Activated CD8-positive, alpha-beta memory T cell treated with anti-CD3 and anti-CD28 coated beads for 4 hours (primary cell): ENCODE measurements around the gene TCEA2.

Experiments used
- DNase-seq, 2 donors: peaks; one replicate each; pipeline ENCODE4 v3.0.0-alpha.2; 2020; ENCODE audit warnings: low read depth in 2 of 2

The TCEA2 gene

GRCh38 chr20:64065062-64065973 is 2.3 kb downstream of the TCEA2 start:
- DNase-seq = no peak

GRCh38 chr20:64065974-64066343 is 3.0 kb downstream of the TCEA2 start:
- no peak for DNase-seq

DNA sequence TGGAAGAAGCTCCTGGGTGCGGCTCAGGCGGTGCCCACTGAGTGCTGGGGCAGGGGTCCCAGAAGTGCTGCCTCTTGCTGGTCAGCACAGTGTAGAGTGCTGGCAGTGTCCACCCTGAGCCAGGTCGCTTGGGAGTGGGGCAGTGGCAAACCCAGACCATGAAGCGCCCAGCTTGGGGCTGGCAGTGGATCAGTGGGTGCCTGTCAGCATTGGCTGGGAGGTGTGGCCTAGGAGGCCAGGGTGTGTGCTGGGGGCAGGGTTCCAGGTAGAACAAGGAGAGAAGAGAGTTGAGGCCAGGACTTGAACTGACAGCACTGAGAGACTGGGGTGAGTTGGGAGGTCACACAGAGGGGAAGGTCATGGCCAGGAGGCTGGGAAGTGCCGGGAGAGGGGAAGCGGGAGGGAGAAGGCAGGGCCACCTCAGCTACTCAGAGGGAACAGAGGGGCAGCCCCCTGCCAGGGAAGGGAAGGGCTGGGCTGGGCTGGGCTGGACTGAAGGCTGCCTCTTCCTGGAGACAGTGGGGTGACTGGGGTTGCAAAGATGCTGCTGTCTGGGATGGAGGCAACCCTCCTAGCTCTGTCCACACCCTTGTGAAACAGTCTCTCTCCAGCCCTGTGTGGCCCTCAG is 4.1 kb downstream of the TCEA2 start:
- no peak for DNase-seq

DNA sequence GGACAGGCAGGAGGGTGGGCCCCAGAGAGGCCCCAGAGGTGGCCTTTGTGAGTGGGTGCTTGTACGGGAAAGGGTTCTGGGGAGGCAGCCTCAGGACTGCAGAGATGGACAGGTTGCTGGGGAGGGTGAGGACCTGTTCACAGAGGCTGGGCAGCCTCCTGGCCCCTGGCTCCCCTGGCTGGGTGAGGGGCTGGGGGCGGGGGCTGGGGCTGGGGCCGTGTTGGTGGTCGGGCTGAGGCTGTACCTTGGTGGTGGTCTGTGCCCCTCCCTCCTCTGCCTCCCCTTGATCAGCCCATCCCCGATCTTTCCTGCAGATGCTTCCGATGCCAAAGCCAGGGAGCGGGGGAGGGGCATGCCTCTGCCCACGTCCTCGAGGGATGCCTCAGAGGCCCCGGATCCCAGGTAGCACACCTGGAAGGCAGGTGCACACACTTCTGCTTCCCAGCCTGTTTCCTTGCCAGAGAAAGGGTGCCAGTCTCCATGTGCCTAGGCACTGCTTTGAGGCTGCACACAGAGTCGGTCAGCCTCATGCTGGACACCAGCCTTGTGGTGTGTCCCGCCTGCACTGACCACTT is 4.8 kb downstream of the TCEA2 start:
- DNase-seq = no peak

DNA sequence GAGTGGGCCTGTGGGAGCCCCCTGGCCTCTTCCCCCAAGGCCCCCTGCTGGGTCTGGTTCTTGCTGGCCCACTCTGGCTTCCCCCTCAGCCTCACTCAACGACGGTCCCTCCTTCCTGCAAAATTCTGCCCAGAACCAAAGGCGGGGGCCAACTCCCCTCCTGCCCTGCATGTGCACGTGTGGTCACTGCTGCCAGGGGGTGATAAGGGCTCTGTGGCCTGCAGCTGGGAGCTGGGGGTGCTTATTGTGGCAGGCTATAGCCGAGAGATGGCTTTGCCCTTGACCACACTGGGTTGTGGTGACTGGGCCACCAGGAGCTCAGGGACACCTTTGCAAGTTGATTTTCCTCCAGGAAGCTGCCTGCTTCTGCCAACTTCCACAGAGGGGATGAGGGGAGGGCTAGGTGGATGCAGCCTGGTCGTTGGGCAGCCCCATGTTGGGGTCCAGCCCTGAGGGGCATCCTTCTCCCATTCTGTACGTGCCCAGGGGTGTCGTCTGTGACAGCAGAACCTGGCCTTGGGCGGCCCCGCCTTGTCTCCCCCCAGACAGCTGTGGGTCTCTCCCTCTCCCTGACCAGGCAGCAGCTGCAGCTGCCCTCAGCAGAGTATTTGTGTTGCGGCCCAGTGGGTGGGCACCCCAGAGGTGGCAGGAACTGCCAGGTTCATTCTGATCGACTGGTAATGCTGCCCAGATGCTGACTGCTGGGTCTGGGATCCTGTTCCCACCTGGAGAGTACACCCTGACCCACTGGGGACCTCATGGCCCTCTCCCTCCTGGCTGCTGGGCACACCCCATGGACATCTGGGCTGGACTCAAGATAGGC is 5.6 kb downstream of the TCEA2 start:
- no peak for DNase-seq

DNA sequence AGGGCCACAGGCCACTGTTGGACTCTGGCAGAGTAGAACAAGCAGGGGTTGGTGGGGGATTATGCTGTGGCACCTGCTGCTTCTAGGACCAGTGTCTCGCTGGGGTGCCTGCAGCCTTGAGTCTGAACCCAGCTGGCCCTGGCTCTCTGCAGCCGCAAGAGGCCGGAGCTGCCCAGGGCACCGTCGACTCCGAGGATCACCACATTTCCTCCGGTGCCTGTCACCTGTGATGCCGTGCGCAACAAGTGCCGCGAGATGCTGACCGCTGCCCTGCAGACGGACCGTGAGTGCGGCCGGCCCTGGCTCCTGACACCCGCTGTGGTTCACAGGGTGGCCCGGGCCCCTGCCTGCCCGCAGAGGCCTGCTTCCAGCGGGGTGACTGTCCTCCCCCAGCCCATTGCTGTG is 6.2 kb downstream of the TCEA2 start:
- no peak for DNase-seq

GRCh38 chr20:64069614-64070243 is 6.7 kb downstream of the TCEA2 start:
- DNase-seq = no peak

DNA sequence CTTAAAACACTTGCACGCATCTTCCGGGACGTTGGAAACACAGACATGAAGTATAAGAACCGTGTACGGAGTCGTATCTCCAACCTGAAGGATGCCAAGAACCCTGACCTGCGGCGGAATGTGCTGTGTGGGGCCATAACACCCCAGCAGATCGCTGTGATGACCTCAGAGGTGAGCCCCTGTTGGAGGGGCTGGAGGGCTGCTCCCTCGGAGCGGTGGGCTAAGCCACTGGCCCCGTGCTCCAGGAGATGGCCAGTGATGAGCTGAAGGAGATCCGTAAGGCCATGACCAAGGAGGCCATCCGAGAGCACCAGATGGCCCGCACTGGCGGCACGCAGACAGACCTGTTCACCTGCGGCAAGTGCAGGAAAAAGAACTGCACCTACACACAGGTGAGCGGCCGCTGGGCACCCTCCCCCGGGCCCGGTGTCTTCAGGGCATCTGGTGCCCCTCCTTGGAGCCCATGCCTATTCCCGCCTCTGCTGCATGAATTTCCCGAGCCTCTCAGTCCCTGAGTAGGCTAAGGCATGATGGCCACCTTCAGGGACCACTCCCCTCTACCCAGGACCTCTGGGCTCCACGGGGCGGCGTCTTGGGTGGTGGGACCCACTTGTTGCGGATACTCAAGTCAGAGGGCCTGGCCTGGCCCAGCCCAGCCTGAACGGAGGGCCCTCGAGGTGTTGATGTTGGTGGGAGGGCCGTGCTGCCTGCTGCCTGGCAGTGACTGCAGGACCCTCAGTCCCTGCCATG is 7.4 kb downstream of the TCEA2 start:
- no peak for DNase-seq

DNA sequence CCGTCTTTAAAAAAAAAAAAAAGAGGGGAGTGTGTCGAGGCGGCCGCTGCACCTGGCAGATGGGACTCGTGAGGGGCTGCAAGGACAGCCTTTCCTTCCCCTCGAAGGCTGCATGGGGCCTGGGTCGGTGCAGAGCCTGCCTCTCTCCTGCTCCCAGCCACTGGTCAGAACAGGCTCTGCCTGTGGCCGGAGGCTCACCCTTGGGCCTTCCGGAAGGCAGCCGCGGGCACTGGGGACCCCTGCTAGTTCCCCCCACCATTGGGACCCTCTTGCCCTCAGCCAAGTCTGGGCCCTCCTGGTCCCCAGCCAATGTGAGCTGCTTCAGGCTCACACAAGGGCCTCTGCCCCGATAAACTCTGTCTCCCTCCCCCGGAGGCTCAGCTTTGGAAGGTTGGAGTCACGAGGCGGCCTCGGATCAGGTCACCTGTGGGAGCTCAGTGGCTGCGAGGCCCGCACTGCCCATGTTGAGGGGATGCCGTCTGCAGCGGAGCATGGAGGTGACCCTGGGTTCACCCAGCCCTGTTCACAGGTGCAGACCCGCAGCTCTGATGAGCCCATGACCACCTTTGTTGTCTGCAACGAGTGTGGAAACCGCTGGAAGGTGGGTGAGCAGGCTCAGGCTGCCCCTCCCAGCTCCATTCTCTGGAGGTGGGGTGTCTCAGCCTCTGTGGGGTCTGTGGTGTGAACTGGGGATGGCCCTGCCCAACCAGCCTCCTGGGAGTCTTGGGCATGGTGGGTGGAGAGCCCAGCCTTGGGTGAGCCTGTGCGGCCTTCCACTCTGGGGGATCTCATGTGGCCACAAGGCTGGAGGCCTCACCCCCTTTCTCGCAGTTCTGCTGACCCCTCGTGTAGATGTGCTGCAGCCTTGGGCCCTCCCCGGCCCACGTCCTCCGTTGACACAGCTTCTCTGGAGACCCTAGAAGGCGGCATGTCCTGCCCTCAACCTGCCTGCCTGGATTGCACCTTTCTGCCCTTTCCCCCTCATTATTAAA is 8.6 kb downstream of the TCEA2 start:
- no peak for DNase-seq

DNA sequence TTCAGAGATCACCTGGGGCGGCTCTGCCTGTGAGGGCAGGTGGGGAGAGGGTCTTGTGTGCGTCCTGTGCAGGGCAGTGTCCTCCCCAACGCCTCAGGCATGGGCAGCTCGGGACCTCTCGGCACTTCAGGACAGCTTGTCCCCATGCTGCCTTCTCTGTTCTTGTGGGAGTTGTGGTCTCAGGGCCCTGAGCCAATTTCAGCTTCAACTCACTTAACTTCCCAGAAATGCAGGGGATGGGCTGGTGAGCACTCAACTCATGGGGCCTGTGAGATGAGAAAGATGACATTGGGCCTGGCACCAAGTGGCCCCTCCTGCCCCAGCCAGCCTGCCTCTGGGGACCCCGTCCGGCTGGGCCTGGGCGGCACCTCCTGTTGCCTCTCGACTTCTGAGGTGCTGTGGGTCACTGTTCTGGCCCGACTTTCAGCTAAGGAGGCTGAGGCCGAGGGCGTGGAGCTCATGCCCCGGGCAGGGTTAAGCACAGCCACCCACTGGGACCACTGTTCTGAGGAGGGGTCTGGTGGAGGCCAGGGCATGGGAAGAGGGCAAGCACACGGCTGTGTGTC is 9.6 kb downstream of the TCEA2 start:
- DNase-seq = no peak

DNA sequence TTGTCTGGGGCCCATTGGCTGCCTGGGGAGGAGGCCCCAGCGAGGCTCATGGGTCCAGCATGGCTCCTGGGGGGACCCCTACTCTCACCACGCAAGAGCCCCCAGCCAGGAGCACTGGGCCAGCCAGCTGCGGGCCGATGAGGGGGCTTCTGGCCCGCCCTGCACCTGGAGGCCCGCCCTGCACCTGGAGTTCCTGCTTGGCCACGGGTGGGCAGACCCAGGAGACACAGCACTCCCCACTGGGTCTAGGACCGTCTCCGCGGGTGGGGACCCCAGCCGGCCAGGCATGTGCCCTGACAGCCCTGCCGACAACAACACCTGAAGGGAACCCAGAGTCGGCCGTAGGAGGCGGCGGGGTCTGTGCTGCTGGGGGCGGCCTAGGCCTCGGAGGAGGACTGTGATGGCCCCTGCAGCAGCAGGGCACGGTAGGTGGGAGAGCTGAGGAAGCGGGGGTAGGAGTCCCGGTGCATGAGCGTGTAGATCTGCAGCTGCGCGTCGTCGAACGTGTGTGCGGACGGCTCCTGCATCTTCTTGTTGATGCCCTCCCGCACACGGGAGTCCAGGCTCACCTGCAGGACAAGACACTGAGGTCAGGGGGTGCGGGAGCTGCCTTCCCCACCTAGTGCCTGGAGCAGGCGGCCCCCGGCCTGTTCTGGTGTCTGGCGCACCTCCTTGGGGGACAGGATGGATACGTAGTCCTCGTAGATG is 10.6 kb downstream of the TCEA2 start:
- no peak for DNase-seq

- no peak for DNase-seq
Observed at GRCh38 chr20:64074184-64074789, 11.3 kb downstream of the TCEA2 start.

GRCh38 chr20:64074963-64075362 is 12.0 kb downstream of the TCEA2 start:
- no peak for DNase-seq

- no peak for DNase-seq
Observed at GRCh38 chr20:64075556-64075955, 12.6 kb downstream of the TCEA2 start.

DNA sequence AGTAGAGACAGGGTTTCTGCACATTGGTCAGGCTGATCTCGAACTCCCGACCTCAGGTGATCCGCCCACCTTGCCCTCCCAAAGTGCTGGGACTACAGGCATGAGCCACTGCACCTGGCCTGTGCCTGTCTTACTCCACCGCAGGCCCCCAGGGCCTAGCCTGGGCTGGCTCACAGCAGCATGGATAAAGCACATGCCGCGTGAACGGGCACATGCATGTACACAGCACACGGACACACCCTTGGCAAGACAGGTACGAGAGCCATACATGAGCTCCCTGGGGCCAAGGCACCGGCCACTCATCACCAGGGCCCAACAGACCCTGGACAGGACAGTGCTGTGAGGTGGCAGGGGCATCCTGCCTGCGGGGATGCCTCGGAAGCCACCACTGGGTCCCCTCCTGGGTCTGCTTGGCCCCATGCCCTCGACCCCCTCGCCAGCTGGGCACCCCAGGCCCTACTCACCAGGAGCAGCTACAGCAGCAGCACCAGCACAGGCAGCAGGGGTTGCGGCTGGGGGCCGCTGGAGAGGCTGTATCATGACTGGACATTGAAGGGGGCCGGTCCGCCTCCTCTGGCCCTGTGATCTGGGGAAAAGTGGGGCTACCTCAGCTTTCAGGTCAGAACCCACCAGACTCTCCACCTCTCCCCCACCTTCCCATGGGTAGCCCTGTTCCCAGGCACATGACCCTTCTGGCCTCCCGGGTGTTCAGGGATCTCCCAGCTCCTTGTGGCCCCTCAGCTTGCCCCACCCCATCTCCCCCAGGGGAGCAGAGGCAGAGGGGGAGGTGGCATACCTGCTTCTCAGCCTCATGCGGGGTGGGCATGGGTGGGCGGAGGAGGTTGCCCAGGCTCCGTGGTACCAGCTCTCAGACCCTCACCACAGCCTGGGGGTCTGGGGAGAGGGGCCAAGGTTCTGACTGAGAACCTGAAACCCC is 13.3 kb downstream of the TCEA2 start:
- no peak for DNase-seq

DNA sequence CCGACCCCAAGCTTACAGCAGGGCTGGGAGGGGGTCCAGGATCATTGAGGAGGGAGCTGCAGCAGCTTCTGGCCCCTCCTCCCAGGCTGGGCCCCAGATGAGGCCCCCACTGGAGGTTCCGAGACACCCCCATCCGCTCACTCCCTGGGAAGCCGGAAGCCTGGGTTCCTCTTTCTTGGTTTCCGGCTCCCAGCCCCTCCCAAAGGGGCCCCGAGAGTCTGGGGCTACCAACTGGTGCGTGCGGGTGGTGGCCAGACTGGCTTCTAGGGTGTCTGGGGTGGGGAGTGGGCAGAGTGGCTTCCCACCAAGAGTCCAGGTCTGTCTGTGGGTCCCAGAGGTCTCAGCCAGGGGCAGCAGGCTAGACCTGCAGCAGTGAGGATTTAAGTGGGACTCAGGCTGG is 14.1 kb downstream of the TCEA2 start:
- DNase-seq = no peak

DNA sequence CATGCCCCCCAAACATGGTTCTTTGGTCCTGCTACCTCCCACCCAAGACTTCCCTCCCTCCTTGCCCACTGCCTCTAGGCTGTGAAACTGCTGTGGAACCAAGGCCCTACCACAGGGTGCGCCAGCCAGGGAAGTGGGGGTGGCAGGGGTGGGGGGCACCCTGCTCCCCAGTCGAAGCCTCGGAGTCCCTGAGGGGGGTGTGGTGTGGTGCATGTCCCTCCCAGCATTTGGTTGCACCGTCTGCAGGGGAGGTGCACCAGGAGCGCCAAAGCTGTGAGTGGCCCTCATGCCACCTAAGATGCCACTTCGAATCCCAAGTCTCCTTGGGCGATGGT is 14.5 kb downstream of the TCEA2 start:
- no peak for DNase-seq
